Smooth muscle cell (in vitro differentiated cells): Measurements from ENCODE around the gene MCTP2. TPM values are rescaled to one million over a fixed set of nuclear protein-coding genes. Genes with fewer than 3 reads are reported as not detected.

ENCODE experiments used
- DNase-seq: peaks from one replicate; lab custom pipeline; 2025; ENCODE audit not compliant: unreplicated experiment; lab: John Stamatoyannopoulos, UW
- H2AFZ ChIP-seq: fragments of 200-600 bp; sonication (generic); 2 replicates; pipeline ENCODE4 v1.6.0; 2016; ENCODE audit warnings: antibody characterized with exemption, low read depth, mild to moderate bottlenecking
- H3F3A ChIP-seq: fragments of 200-600 bp; sonication (generic); 2 replicates; pipeline ENCODE4 v1.6.0; 2017; ENCODE audit warnings: antibody characterized with exemption, low read depth
- H3K27ac ChIP-seq: fragments of 200-600 bp; sonication (generic); 2 replicates; pipeline ENCODE4 v1.5.1; 2016; ENCODE audit warnings: low read depth, mild to moderate bottlenecking
- H3K27me3 ChIP-seq: fragments of 200-600 bp; sonication (generic); 2 replicates; pipeline ENCODE4 v1.6.1; 2016; ENCODE audit warnings: low read depth, mild to moderate bottlenecking
- H3K36me3 ChIP-seq: fragments of 200-600 bp; sonication (generic); 2 replicates; pipeline ENCODE4 v1.5.1; 2016; ENCODE audit warnings: low read depth
- H3K4me1 ChIP-seq: fragments of 200-600 bp; sonication (generic); 2 replicates; pipeline ENCODE4 v1.5.1; 2016; ENCODE audit warnings: low read depth
- H3K4me2 ChIP-seq: fragments of 200-600 bp; sonication (generic); 2 replicates; pipeline ENCODE4 v1.6.0; 2016; ENCODE audit warnings: mild to moderate bottlenecking
- H3K4me3 ChIP-seq: fragments of 200-600 bp; sonication (generic); 2 replicates; pipeline ENCODE4 v1.5.1; 2016; ENCODE audit warnings: mild to moderate bottlenecking
- H3K79me2 ChIP-seq: fragments of 200-600 bp; sonication (generic); 2 replicates; pipeline ENCODE4 v1.6.0; 2016; ENCODE audit warnings: low read depth, mild to moderate bottlenecking
- H3K9ac ChIP-seq: fragments of 200-600 bp; sonication (generic); 2 replicates; pipeline ENCODE4 v1.6.0; 2016; ENCODE audit warnings: low read depth
- H3K9me3 ChIP-seq: fragments of 200-600 bp; sonication (generic); replicated peaks from 2 replicates; pipeline ENCODE4 v1.5.1; 2016; ENCODE audit warnings: low read depth
- H4K20me1 ChIP-seq: fragments of 200-600 bp; sonication (generic); 2 replicates; pipeline ENCODE4 v1.6.0; 2016; ENCODE audit warnings: low read depth
- WGBS: methylation state at CpG from one replicate; pipeline ENCODE4 v1.1.7; 2016; ENCODE audit warnings: low lambda C conversion rate; 5-methylcytosine and 5-hydroxymethylcytosine counted together
- polyA plus RNA-seq: library from polyadenylated mRNA; unstranded; fragments of >200 nt; fragmentation: Nextera tagmentation; extraction: Ambion mirVana; gene quantifications from 2 replicates; pipeline ENCODE4 v1.2.1, GENCODE V29; 2016
- total RNA-seq: library from RNA; depleted of rRNA; stranded (reverse); fragments of >200 nt; gene quantifications from 2 replicates; pipeline ENCODE4 v1.2.3, GENCODE V29; 2014
- TF ChIP-seq, protein P1 (sequence below): fragments of 200-600 bp; sonication (generic); IDR thresholded peaks from 2 replicates; pipeline ENCODE4 v1.5.1; 2017; ENCODE audit warnings: borderline replicate concordance, mild to moderate bottlenecking, antibody characterized with exemption; ENCODE audit not compliant: insufficient read depth, poor library complexity, severe bottlenecking

The MCTP2 gene
- total and polyA plus RNA-seq, 2 experiments from 2014 or later, result 12.1 to 32.1 TPM

DNA sequence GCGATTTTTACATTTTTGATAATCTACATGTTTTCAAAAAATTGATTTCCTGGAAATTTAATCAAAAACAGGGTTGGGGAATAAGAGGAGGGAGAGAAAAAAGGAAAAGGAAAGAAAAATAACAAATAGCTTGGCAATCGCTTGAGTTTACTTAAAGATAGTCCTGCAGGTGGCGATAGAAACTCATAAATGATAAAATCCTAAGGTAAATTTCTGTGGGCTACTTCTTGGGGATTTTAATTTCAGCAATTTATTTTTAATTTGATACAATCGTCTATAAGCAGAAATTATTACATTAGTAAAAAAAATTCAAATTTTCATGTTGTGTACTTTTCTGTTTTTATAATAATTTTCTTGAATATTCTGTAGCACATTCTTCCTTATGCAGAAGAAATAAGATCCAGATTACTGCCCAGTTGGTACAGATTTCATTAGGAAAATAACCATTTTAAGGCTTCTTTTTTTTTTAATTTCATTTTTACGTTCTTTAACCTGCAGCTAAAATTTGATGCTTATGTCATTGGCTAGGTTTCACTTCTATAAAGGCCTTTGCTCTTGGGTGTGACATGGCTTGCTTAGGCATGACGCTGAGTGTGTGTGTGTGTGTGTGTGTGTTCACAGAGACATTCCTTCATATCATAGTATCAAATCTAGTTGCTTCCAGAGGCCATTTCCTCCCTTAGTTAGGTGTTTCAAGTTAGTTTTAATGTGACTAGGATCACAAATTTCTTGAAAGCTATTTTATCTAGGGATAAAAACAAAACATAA, 181.8 kb downstream of the MCTP2 start:
- Histone ChIP-seq H4K20me1 (no peaks in the 10 kb centered on the region), H3F3A (no peaks in the 10 kb centered on the region), H3K27me3 (peaks cover 4% of the 10 kb centered on the region), H3K9me3 (no peaks in the 10 kb centered on the region), H3K27ac (no peak overlapping the region), H2AFZ (no peak overlapping the region), H3K4me3 (no peak overlapping the region), H3K4me1 (peaks cover 17% of the 10 kb centered on the region), H3K36me3 (no peaks in the 10 kb centered on the region), H3K79me2 (no peaks in the 10 kb centered on the region), H3K4me2 (no peak overlapping the region), H3K9ac (no peak overlapping the region)
- TF ChIP-seq, protein P1, sequence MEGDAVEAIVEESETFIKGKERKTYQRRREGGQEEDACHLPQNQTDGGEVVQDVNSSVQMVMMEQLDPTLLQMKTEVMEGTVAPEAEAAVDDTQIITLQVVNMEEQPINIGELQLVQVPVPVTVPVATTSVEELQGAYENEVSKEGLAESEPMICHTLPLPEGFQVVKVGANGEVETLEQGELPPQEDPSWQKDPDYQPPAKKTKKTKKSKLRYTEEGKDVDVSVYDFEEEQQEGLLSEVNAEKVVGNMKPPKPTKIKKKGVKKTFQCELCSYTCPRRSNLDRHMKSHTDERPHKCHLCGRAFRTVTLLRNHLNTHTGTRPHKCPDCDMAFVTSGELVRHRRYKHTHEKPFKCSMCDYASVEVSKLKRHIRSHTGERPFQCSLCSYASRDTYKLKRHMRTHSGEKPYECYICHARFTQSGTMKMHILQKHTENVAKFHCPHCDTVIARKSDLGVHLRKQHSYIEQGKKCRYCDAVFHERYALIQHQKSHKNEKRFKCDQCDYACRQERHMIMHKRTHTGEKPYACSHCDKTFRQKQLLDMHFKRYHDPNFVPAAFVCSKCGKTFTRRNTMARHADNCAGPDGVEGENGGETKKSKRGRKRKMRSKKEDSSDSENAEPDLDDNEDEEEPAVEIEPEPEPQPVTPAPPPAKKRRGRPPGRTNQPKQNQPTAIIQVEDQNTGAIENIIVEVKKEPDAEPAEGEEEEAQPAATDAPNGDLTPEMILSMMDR, result peak; percentile 52
- 33% methylated on average over 6 of the region's 6 CpGs for WGBS
- no peak for DNase-seq

DNA sequence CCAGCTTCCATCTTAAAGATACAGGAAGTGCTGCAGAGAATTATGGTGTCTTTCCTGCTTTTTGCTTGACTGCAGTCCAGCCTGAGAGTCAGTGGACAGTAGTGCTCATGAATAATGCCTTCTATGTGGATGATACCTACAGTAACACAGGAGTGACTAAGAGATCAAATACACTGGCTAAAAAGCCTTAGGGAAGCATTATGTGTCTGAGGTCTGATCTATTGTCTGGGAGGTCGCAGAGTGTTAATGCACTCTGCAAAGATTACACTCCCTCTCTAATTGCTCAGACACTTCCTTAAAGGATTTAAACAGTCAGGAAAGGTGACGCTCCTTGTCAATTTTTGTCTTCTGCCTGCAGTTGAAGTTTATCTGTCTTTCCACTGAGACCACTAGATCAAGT, 183.6 kb downstream of the MCTP2 start:
- Histone ChIP-seq H3K4me1 (peaks cover 17% of the 10 kb centered on the region), H4K20me1 (no peaks in the 10 kb centered on the region), H2AFZ (no peak overlapping the region), H3K27me3 (no peaks in the 10 kb centered on the region), H3K9ac (no peak overlapping the region), H3K27ac (no peak overlapping the region), H3F3A (no peaks in the 10 kb centered on the region), H3K36me3 (no peaks in the 10 kb centered on the region), H3K79me2 (no peaks in the 10 kb centered on the region), H3K9me3 (no peaks in the 10 kb centered on the region), H3K4me3 (no peak overlapping the region), H3K4me2 (no peak overlapping the region)
- 20% methylated on average over 2 of the region's 2 CpGs for WGBS
- DNase-seq, result no peak
- TF ChIP-seq, protein P1, result no peak

DNA sequence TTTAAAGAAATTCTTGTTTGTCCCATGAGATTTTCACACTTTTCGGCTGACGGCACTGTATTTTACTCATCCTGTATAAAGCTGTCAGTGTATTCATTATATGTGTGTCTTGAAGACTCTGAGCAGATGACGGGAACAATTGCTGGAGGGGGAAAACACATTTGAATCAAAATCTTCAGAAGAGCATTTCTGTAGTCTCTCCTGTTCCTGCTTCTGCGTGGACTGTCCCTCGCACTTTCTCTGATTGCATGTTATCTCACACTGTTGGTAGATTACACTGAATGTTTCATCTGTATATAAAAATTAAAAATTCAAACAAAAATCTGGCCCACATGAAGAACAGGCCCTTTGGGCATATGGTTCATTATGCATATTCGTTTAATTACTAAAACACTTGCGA, 184.9 kb downstream of the MCTP2 start:
- Histone ChIP-seq H3K4me3 (no peak overlapping the region), H3K27me3 (no peaks in the 10 kb centered on the region), H3K4me2 (no peak overlapping the region), H2AFZ (no peak overlapping the region), H3K27ac (no peak overlapping the region), H3K36me3 (no peaks in the 10 kb centered on the region), H3K79me2 (no peaks in the 10 kb centered on the region), H3K9me3 (no peaks in the 10 kb centered on the region), H3K4me1 (peaks cover 17% of the 10 kb centered on the region), H3F3A (no peaks in the 10 kb centered on the region), H4K20me1 (no peaks in the 10 kb centered on the region), H3K9ac (no peak overlapping the region)
- 88% methylated on average over 7 of the region's 7 CpGs for WGBS
- no peak for DNase-seq
- TF ChIP-seq, protein P1, result no peak

DNA sequence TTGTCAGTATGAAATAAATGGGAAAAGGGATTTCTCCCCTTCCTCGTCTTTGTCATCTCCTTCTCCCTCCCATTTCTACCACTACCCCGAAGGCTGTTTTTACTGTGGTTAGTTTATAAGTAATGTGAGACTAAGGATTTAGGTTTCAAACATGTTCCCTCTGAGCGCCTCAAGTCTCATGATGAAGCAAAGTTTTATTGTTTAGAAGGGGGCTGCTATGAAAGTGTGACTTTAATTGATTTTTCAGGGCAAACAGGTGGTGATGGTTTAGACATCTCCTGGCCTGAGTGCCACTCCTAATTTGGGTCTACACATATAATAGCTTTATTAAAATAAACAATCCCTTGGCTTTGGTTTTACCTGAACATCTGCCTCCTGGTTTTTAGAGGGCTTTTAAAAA, 185.5 kb downstream of the MCTP2 start:
- H3K9ac ChIP-seq, result no peak overlapping the region
- H3K79me2 ChIP-seq, result no peaks in the 10 kb centered on the region
- no peaks in the 10 kb centered on the region for H3K27me3 ChIP-seq
- 74% methylated on average over 3 of the region's 3 CpGs for WGBS
- peaks cover 12% of the 10 kb centered on the region for H3K4me1 ChIP-seq
- no peak overlapping the region for H3K27ac ChIP-seq
- no peaks in the 10 kb centered on the region for H4K20me1 ChIP-seq
- H3K9me3 ChIP-seq, result no peaks in the 10 kb centered on the region
- H3K4me3 ChIP-seq, result no peak overlapping the region
- no peak overlapping the region for H3K4me2 ChIP-seq
- TF ChIP-seq, protein P1, result no peak
- no peak for DNase-seq
- H2AFZ ChIP-seq, result no peak overlapping the region
- no peaks in the 10 kb centered on the region for H3K36me3 ChIP-seq
- no peaks in the 10 kb centered on the region for H3F3A ChIP-seq
